Epidermal melanocyte (primary cell): ENCODE data around the gene FAM72A.
"Not testable (repeated sequence)": the region's sequence is repeated elsewhere in the genome, so short reads cannot be mapped to it uniquely, and the experiment has no call there.

Experiments
- DNase-seq: peaks from one replicate; pipeline ENCODE4 v3.0.0; 2011; ENCODE audit warnings: low spot score; ENCODE audit not compliant: insufficient read length

FAM72A gene

DNA sequence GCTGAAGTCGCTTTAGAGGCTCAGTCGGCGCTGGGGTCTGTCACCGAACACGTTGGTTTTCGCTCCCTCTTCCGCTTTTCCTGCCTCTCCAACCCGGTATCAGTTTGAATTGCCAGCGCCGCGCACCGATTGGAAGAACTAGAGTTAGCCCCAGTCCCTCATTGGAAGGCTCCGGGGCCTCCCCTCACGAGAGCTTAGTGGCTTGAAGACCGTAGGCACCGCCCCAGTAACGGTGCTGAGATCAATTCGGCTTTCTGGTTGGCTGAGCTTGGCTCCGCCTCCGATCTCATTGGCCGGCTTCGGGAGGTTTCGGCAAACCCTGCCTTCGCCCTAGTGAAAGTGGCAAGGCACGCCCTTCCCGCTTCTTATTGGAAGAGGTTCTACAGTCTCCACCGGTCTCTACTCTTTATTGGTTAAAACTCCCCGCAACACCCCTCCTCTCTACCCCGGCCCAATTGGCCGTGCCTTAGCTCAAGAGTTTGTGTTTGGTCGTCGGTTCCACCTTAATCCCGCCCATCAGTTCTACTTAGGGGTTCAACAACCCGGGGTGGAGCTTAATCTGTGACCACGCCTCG lies at the start of gene FAM72A:
Gene FAM72A (minus strand): TSS at position 51 of the 575 bp plus-strand sequence. CDS start 814 bp downstream, outside the sequence.
- DNase-seq, result peak; percentile 63

DNA sequence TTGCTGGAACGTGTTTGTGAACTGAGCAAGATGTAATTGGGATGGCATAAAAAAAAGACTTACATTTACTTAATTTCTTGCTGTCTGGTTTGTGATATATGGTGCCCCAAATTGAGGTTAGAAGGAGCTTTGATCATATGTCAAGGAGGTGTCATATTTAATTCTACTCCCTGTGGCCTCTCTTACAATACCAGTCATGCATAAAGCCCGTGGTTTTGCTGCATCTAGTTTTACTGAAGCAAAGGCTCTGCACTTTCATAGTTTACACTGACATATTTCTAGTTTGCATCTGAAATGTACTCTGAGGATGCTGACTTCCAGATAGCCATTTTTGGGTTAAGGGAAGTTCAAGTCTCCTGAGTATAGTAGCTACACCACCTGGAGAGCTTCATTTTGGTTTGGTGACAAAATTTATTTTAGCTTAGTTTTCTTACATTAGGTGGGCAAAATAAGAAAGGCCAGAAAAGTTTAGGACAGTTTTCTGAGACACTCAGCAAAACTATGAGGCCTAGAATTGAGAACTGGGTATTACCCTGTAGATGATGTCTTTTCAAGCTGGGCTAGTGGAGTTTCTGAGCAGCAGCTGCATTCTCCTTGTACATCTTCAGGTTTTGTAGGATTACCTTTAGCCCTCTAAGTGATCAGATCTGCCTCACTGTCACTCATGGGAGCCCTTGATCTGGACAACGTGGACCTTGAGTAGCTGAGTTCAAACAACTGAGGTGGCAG lies 48.5 kb upstream of the FAM72A start:
- not testable (repeated sequence) for DNase-seq

DNA sequence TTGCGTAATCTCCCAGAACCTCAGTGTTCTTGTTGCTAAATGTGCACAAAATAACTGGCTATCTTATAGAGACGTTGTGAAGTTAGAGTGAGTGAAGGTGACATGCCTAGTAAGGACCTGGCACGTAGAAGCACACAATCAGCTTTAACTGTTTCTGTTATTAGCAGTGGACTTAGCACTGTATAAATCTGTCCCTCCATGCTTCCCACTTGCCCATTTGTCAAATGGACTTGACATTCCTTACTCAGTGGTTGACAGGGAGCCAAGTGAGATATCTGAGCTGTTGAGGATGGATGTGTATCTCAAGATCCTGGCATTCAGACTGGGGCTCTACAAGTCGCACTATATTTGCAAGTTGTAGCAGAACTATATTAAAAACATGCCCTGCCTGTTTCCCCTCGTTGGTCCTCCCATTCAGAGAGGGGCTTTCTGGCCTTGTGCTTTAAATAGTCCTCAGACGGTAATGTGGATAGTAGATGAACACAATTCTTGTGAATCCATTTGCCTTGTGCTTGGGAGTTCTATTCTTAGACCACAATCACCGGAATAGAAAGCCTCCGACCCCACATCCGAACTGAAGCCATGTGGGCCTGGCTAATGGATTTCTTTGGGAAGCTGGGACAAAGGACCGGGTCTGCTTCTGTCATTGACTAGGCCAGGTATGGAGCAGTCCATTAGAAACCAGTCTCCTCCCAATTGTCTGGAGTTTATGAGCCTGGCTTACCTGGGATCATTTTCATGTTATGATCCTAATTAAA lies 43.7 kb upstream of the FAM72A start:
- not testable (repeated sequence) for DNase-seq

DNA sequence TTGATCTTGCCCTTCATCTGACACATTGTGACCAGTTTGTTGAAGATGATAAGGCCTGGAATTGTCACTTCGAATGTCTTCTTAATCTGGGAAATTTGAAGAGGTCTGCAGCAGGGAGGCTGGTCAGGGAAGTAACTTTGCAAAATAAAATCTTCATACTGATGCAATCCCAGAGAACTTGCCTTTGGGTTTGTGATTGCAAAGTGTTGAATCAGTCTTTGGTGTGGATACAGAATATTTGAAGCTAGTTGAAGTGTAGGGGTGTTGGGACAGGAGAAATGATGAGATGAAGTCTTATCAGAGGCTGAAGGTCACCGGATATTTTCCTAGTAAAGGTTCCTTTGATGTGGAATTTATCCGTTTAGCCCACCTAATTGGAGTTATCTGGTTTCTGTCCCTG lies 42.8 kb upstream of the FAM72A start:
- DNase-seq, result not testable (repeated sequence)

DNA sequence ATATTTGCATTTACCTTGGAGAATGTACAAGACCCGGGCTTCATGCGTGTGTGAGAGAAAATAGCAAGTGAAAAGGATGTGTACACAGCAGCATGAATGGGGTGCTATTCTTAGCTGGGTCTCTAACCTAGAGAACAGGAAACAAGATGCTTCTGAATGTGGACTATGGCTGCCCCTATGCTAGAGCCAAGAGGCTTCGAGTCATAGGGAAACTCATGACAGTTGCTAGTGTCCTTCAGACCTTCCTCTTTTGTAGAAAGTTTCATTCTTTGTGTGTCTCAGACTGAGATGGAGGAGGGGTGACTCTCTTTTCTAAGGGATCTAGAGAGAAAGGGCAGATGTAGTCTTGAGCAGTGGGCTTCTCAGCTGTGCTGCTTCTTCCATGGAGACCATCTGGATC lies 40.7 kb upstream of the FAM72A start:
- DNase-seq, result not testable (repeated sequence)

DNA sequence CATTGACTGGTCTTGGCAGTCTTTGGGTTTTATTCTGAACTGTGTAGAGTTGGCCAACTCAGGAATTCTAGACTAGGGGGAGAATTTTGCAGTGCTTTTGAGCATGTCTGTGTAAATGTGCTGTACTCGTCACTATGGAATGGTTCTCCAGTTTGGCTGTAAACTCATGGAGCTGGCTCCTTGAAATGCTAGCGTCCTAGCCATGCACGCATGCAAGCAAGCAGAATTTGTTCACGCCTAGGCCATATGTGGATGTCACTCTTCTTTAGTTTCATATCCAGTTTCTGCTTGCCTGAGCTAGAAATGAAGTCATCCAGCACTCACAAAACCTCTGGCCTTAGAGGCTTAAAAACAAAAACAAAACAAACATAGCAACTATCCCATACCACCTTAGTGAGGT lies 37.6 kb upstream of the FAM72A start:
- not testable (repeated sequence) for DNase-seq

DNA sequence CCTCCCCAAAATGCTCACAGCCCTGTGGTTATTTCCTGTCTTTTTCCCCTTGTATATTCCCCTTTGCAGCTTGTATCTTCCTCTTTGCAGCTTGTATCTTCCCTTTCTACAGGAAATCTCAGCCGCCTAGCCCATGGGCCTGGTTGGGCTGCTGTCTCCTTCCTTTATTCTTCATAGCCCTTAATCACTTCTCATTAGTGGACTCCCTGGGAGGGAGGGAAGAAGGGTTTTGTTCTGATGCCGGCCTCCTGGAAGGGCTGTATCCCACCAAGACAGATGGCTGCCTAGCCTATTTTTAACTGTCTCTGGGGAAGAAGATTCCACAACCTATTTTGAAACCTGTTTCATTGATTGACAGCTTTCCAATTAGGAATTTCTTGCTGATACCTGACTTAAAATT lies 32.6 kb upstream of the FAM72A start:
- not testable (repeated sequence) for DNase-seq

DNA sequence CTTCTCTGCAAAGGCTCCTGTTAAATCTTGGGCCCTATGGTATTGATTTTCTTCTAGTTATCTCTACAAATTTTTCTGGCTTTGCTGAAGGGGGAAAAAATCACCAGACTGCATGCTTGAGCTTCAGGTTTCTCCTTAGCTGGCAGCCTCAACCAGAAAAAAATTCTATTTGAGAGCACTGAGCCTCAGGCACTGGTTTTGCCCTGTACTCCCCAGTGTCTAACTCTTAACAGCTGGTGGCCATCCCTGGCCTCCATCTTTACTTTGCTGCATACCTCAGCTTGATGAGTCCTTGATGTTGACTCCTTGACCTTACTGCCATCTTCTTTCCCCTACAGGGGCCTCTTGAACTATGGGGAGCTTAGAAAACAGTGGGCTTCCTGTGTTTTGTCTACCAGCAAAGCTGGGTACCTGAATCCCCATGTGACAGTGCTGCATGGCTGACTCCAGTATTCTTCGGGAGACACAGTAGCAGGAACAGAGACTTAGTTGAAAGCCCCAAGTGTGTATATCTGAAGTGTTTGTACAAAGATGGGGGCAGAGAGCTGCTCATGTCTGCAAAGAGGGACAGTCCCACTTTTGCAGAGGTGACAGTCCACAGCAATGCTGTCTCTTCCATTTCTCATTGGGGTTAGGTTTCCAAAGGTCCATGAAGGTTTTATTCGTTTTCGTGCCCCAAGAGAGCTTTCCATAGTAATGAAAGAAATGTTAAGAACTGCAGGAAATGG lies 31.7 kb upstream of the FAM72A start:
- not testable (repeated sequence) for DNase-seq

DNA sequence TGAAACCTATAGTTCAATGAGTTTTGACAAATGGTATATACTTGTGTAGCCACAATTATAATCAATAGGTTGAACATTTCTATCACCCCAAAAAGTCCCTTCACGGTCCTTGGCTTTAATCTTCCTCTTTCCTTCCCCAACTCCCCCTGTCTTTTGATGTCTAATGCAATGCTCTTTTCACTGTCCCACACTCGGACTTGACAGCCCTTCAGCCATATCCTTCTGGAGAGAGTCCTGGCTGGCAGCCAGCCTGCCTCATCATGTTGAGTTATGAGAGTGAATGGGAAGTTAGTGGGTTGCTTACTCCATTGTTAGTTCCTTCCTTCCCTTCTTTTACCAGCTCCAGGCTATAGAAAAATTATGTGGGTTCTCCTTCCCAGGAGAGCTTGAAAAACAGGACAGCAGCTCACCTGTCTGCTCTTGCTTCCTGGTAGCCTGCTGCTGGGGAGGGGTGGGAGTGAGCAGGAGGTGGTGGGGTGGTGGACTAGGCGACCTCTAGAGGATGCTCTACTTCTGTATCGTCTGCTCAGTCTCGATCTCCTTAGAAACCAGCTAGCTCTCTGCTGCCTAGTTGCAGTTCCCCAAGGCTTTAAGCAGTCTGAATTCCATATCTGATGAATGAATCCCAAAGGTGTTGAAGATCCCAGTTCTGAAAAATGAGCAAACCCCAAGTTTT lies 30.5 kb upstream of the FAM72A start:
- DNase-seq, result not testable (repeated sequence)

DNA sequence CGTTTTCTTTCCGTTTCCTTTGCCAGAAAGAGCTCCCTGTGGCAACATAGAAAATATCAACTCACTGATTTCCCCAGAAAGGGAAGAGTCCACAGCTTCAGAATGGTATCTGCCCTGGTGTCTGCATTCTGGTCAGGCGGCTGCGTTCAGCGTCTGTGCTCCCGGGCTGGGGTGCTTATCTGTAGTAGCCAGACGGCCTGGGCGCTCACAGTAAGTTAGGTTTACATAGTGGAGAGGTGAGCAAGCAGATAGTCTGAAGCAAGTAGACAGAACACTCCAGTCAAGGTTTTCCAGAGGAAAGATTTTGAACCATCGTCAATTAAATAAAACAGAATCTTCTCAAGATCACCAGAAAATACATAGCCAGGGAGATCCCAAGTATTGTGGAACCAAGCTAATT lies 29.4 kb upstream of the FAM72A start:
- DNase-seq, result not testable (repeated sequence)

DNA sequence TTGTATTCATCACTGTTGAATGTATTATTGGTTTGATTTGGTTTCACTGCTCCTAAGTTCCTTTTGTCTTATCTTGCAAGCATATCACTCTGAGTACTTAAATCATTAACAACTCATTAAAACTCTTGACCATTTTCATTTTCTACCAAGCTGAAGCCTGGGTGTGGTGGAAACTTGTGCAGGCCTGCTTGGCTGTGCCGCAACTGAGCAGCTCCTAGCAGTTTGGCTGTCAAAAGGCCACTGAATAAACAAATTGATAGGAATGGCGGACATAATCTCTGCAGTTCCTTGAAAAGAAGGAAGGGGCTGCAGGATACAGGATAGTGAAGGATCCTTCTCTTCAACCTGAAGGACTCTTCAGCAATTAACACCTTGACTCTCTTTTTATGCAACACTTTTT lies 26.6 kb upstream of the FAM72A start:
- not testable (repeated sequence) for DNase-seq

DNA sequence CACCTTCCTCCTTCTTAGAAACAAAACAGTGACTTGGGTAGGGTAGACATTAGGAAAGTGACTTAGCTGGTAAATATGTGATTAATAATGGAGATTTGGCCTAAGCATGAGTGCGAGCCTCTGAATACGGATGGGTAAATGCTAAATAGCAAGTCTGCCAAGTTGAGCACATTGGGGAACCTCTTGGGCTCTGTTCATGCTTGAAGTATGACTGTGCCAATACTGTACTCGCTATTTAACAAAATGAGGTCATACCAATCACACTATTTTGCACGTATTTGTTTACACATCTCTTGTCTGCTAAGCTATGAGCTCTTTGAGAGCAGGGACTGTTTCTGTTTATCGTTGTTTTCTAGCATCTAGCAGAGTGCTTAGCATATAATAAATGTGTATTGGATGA lies 24.2 kb upstream of the FAM72A start:
- not testable (repeated sequence) for DNase-seq

DNA sequence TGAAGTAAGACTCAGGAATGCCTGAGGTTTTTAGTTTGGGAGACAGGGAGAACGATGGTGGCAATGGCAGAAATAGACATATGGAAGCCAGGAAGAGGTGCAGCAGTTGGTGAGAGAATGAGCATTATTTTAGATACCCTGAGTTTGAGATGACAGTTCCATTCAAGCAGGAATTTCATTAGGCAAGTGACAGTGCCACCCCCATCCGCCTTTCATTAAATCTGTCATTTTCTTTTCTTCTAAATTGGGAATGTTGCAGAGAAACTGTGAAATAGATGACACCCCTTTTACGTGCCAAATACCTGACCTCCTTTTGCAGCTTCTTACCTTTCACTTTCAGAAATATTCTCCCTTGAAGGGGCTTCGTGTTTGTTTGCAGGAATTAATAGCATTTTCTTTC lies 22.7 kb upstream of the FAM72A start:
- not testable (repeated sequence) for DNase-seq

DNA sequence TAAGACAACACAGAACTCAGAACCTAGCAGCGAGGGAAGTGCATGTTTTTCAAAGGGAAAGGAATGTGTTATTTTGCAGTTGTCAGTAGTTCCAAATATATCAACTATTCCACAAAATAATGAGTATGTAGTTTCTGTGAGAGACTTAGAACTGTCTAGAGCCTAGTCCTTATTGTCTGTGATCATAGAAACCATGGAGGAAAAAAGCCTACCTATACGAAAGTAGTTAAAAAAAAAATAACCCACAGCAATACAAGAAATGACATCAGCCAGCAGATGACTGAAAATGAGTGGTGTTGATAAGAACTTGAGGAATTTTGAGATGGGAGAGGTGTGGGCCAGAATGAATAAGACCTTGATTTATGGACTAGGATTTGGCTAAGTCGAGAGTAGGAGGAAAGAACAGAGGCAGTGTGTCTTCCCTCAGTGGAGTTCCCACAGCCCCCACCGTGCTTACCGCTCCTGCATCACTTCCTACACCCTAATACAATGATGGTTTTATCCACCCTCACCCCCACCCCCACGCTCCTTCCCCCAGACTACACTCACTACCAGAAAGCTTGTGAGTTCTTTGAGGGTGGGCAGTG lies 21.6 kb upstream of the FAM72A start:
- DNase-seq, result not testable (repeated sequence)

DNA sequence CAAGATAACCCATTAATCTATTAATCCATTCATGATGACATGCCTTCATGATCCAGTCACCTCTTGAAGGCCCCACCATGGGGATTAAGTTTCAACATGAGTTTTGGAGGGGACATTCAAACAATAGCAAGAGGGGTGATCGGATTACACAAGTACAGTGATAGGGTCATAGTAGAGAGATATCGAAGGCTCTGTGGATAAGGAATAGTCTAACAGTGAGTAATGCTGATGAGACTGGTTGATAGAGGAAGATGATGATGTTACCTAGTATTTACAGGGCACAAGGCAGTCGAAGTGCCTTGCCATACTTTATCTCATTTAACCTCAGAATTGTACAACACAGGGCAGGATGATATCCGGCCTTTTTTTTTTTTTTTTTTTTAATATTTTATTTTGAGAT lies 18.9 kb upstream of the FAM72A start:
- DNase-seq, result not testable (repeated sequence)

DNA sequence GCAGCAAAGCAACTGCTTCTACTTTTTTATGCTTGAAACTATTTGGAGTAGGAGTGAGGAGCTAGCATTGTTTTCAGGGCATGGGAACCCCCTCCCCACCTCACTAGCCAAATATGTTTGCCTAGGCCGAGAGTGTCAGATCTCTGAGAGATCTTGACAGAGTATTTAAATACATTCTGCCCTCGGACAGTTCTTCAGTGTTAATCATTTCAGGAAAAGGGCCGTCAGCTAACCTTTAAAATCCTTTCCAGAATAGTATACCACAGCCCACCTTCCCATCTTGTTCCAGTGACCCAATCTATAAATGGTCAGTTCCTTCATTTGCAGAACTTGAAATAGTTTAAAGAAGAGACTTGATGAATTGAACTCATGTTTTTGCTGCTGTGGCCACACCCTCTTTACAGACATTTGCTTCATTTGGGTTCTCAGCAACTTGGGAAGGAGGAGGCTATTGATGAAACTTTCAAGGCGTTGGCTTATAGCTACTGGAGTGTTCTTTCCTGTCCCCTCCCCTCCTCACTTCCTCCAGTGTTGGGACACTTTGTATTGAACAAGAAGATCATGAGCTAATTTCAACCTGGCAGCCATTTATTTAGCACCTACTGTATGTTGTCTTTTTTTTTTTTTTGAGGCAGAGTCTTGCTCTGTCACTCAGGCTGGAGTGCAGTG lies 17.8 kb upstream of the FAM72A start:
- DNase-seq, result not testable (repeated sequence)

DNA sequence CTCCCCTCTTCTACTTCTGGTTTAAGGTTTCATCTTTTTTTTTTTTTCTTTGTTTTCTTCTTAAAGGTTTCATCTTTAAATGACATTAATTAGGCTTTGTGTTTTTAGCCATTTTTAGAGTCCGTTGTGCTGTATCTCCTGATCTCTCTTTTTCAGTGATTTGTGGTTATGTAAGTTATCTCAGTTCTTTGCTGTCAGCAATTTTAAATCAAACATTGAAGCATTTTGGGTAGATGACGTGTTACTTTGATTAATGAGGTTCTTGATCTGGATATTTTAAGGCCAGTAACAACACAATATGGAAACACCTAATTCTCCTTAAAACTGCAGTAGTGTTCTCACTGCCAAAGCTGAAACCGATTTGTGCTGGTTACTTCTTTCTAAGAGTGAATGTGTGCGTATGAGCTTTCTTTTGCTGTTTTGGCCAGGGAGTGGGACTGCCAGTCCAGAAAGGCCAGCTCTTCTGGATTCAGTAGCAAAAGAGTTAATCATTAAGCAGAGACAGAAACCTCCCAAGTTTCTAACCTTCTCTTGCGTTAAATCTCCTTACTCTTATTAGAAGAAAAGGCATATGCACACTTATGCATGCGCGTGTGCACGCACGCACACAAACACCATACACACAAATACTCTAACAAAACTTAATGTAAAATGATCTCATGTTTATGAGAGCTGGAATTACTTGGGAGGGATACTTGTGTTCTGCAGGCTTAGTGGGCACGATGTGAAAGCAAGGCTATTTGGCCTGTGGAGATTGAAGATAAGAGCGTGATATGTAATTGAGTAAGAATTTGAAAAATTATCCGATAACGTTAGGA lies 17.1 kb upstream of the FAM72A start:
- DNase-seq, result not testable (repeated sequence)

DNA sequence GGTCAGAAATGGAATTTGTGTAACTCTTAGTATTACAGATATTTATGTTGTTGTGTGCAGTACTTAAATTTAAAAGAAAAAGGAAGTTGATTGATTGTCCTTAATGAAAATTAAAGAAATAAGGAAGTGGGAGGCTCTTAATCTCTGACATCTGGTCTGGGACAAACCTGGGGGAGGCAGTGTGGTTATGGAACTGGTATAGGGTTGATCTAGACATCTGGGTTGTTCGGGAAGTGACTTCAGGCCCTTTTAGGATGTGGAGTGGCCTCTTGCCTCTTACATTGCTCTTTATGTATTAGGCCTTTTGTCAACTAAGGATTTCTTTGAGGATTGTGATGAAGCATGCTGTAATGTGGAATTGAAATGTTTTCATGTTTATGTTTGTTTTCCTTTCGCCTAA lies 16.1 kb upstream of the FAM72A start:
- not testable (repeated sequence) for DNase-seq

DNA sequence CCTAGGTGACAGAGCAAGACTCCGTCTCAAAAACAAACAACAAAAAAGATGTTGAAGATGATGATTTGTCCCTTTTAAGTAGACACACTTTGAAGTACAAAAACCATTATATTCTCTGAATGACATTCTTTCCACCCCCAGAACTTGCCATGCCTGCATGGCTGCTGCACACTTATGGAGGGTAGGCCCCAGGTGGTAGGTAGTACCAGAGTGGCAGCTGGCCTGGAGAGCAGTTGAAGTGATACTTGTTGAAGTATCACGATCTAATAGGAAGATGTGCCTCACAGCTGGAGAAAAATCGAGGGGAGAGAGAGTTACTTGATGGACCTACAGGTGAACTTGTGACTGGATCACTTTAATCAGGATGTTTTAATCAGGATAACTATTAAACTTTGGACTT lies 15.6 kb upstream of the FAM72A start:
- DNase-seq, result not testable (repeated sequence)
